ENCODE data around the gene BARHL1.

The BARHL1 gene

GRCh38 chr9:132602207-132602606 lies 19.8 kb downstream of the BARHL1 start:
- DNase-seq (ENCODE audit: low spot score), result no peak
- in situ Hi-C loops (cut with MboI; ENCODE audit: low sequenced_read_pairs, unreplicated experiment), result no loop called here

GRCh38 chr9:132605387-132605786 lies 23.0 kb downstream of the BARHL1 start:
- in situ Hi-C loops (cut with MboI; ENCODE audit: low sequenced_read_pairs, unreplicated experiment), result no loop called here
- TF ChIP-seq CTCF (IDR thresholded peaks at IDR 0.05; ENCODE audit: borderline replicate concordance, control extremely low read depth, extremely low read depth, insufficient read depth, missing control alignments), result no peak
- no peak for DNase-seq (ENCODE audit: low spot score)

More at GRCh38 chr9:132602207-132602606, 19.8 kb downstream of the BARHL1 start:
- no peak for TF ChIP-seq CTCF (IDR thresholded peaks at IDR 0.05; ENCODE audit: borderline replicate concordance, control extremely low read depth, extremely low read depth, insufficient read depth, missing control alignments)

- DNase-seq (ENCODE audit: low spot score), result no peak
- no peak for TF ChIP-seq CTCF (IDR thresholded peaks at IDR 0.05; ENCODE audit: borderline replicate concordance, control extremely low read depth, extremely low read depth, insufficient read depth, missing control alignments)
- in situ Hi-C loops (cut with MboI; ENCODE audit: low sequenced_read_pairs, unreplicated experiment), result no loop called here
These were observed 23.7 kb downstream of the BARHL1 start for GRCh38 chr9:132606066-132606465.

GRCh38 chr9:132609184-132609583 lies 26.8 kb downstream of the BARHL1 start:
- DNase-seq (ENCODE audit: low spot score), result no peak
- in situ Hi-C loops (cut with MboI; ENCODE audit: low sequenced_read_pairs, unreplicated experiment), result no loop called here
- no peak for TF ChIP-seq CTCF (IDR thresholded peaks at IDR 0.05; ENCODE audit: borderline replicate concordance, control extremely low read depth, extremely low read depth, insufficient read depth, missing control alignments)

GRCh38 chr9:132609829-132610228 lies 27.4 kb downstream of the BARHL1 start:
- in situ Hi-C loops (cut with MboI; ENCODE audit: low sequenced_read_pairs, unreplicated experiment), result no loop called here
- no peak for DNase-seq (ENCODE audit: low spot score)
- TF ChIP-seq CTCF (IDR thresholded peaks at IDR 0.05; ENCODE audit: borderline replicate concordance, control extremely low read depth, extremely low read depth, insufficient read depth, missing control alignments), result no peak

- DNase-seq (ENCODE audit: low spot score), result no peak
- in situ Hi-C loops (cut with MboI; ENCODE audit: low sequenced_read_pairs, unreplicated experiment), result no loop called here
- no peak for TF ChIP-seq CTCF (IDR thresholded peaks at IDR 0.05; ENCODE audit: borderline replicate concordance, control extremely low read depth, extremely low read depth, insufficient read depth, missing control alignments)
These were observed 28.3 kb downstream of the BARHL1 start for GRCh38 chr9:132610661-132611060.

GRCh38 chr9:132614324-132614723 lies 31.9 kb downstream of the BARHL1 start:
- in situ Hi-C loops (cut with MboI; ENCODE audit: low sequenced_read_pairs, unreplicated experiment), result no loop called here
- DNase-seq (ENCODE audit: low spot score), result no peak
- TF ChIP-seq CTCF (IDR thresholded peaks at IDR 0.05; ENCODE audit: borderline replicate concordance, control extremely low read depth, extremely low read depth, insufficient read depth, missing control alignments), result no peak

Data from GM13976 (cell line).